Testis (tissue), 2 donors: ENCODE results near the gene NAP1L5.

Experiments used
- CTCF ChIP-seq, 3 experiments: fragments of 450-650 bp in 2 of 3; fragments of 200-600 bp in 1 of 3; sonication (generic) in 1 of 3; IDR thresholded peaks; one replicate each; pipeline ENCODE4 v1.5.1; 2016 to 2019; ENCODE audit warnings: antibody characterized with exemption in 3 of 3, mild to moderate bottlenecking in 2 of 3, moderate library complexity in 1 of 3
- POLR2A ChIP-seq: fragments of 450-650 bp; IDR thresholded peaks from one replicate; pipeline ENCODE4 v1.6.1; 2017; ENCODE audit warnings: antibody characterized with exemption, mild to moderate bottlenecking, moderate library complexity

- TF ChIP-seq CTCF (IDR thresholded peaks at IDR 0.05) (no peak), POLR2A (no peak)
Observed at GRCh38 chr4:88722828-88723227, 25.2 kb upstream of the NAP1L5 start.
